GM18526 (cell line): ENCODE results near the gene QRFP.

Source experiments
- POLR2A ChIP-seq: IDR thresholded peaks from 3 replicates; pipeline ENCODE4 v1.6.1; 2011; ENCODE audit not compliant: insufficient read length; ENCODE audit errors: extremely low read depth

QRFP gene

DNA sequence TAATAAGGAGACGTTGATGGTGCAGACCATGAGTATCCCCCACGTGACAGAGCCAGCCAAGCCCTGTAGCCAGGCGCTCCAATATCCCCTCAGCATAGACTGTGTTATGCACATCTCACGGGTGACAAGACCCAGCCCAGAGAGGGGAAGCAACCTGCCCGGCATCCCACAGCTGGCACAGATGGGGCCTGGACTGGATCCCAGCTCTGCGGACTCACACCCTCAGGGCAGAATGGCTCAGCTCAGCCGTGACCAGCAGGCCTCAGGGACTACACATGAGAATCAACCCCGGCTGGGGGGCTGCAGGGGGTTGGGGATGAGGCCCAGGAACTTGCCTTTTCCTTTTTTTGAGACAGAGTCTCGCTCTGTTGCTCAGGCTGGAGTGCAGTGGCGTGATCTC, 30.7 kb upstream of the QRFP start:
- TF ChIP-seq POLR2A = no peak

DNA sequence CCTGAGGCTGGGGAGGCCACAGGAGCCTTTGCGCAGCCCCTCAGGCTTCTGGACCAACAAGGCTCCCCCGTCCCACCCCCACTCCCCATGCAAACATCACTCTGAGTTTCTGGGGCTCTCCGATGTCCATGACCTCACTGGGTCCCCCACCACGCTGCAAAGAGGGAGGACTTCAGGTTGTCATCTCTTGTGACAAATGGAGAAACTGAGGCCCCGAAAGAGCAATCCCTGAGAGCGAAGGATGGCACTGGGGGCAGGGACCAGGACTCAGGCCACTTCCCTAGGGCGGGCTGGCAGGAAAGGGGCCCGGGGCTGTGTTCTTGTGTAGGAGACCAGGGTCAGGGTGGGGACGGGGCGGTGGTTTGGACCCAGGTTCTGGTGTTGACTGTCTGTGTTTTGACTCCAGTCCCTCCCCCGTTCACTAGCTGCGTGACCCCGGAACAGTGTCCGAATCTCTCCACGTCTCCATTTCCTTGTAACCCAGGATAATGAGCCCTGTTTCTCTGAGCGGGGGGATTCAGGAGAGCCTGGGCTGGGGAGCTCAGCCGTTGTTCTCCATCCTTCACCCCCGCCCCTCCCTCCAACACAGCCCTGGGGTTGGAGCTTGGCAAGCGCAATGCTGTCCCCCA, 28.6 kb upstream of the QRFP start:
- no peak for TF ChIP-seq POLR2A

DNA sequence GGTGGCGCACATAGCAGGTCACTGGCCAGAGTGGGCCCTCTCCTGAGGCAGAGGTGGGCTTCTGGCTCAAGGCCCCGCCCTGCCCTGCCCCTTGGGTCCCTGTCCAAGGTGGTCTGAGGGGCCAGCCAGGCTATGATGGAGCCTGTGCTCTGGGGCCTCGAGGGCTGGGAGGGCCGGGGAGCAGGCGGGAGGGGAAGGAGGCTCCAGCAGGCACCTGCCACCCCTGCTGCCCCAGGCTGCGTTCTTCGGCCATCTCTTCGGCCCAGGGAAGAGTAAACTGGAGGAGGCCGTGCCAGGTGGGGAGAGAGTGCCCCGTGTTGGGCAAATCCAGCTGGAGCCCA, 27.8 kb upstream of the QRFP start:
- no peak for TF ChIP-seq POLR2A

DNA sequence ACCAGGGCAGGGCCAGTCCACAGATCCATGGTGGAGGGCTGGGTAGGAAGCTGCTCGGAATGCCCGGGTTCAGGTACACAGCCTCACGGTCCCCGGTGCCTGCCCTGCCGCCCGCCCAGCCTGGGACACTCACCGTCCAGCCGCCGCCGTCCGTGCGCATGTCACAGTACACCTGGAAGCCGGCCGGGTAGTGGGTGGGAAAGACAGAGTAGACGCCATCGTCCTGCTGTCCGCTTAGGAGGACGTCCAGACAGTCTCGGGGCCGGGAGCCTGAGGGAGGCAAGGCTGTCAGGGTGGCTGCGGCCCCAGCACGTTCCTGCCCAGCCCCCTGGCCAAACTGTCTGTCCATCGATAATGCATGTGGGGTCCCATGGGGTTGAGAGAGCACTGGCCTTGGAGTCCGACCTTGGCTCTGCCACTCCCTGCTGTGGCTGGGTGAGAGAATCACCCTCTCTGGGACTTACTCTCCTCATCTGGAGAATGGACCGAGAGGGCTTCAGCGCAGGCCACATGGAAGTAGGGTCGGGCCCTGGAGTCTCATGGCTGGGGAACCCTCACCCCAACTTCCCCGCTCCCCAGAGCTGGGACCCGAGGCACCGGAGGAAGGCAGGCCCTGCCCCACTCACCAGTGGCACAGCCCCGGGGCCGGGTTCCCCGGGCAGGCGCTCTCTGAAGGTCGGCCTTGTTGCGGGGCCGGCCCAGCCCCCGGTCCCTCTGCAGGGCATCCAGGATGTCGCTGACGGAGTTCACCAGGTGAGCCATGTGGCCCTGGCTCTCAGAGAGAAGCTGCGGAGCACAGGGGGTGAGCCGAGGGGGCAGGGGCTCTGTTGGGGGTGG, 27.2 kb upstream of the QRFP start:
- TF ChIP-seq POLR2A = no peak

DNA sequence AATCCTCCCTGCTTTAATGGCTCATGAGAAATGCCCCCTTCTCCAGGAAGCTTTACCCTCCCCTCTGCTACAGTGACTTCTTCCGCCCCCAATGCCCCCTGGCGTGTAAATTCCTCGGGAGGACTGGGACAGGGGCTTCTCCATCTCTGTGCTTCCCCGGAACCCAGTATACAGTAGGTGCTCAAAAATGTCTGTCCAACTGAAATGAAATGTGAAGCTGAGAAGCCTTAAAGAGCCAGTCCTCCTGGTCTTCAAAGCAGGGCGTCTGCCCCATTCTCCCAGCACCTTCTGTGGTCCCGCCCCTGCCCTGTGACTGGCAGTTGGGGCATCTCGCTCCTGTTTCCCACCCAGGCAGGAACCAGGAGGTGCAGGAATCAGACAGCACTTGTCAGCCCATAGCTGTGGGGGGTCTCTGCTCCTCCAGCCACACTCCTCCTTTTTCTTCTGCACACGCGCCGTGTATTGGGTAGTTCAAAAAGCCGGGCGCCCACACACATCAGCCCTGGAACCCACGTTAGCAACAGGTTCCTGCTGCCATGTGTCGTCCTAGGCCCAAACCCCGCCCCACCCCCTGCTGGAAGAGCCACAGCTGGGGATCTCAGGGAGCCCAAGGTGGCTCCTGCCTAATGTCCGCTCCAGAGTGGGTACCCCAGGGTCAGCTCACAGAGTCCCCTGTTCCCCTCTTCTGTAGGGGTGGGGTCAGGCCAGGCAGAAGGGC, 26.4 kb upstream of the QRFP start:
- no peak for TF ChIP-seq POLR2A

DNA sequence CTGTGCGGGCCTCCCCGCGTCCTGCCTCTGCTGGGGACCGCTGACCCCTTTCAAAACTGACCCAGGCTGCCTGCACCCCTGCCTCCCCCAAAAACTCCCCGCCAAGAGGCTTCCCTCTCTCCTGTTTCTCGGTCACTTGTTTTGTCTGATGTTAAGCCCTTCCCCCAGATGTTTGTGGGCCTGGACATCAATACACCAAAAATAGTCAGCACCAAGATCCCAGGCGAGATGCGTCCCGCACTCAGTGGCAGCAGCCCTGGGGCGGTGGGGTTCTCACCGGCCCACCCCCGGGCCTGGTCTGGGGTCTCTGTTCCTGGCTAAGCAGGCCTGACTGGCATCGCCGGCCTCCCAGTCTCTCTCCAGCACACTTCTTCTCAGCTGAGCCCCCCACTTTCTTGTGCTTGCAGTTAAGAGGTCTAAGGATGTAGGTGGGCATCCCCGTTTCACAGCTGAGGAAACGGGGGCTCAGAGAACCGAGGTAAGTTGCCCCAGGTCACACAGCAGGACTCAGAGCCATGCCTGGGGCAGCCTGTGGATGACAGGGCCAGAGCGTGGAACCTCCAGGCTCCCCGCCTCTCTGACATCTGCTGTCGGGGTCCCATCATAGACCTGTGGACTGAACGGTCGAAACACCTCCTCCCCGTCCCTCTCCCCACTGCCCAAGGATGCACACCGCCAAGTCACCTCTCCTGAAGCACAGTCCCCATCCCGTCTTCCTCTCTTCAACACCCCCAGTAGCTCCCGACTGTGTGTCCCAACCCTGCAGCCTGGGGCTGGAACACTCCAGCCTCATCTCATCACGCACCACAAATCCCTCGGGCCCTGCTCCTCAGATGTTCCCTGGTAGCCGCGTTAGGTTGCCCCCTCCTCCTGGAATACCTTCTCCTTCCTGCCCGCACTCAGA, 25.6 kb upstream of the QRFP start:
- TF ChIP-seq POLR2A = no peak

DNA sequence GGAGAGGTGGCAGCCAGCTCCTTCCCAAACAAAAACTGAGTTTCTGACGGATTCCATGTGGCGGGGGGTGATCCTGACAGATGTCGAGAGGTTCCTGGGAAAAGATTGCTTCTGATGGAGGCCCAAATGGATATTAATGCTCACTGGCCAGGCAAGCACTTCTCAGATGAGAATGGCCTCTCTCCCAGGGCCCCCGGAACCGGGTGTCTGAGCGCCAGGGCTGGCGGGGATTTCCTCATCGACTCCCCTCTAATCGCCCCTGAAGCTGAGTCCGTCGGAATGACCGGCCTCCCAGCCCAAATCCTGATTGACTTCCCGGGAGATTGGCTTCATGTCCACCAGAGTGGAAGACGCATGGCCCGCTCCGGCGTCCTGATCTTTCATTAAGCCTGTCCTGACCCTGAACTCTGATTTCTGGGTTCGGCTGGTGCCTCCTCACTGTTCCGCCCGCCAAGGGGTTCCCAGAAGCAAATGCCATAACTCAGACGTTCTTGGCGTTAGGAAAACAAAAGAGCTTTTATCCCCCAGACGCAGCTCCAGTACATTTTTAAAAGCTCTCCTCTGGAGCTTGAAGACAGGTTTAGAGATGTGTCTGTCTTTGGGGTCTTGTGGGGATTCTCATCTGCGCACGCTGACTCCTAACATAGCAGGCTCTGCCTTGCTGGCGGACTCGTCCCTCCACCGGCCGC, 24.8 kb upstream of the QRFP start:
- no peak for TF ChIP-seq POLR2A

DNA sequence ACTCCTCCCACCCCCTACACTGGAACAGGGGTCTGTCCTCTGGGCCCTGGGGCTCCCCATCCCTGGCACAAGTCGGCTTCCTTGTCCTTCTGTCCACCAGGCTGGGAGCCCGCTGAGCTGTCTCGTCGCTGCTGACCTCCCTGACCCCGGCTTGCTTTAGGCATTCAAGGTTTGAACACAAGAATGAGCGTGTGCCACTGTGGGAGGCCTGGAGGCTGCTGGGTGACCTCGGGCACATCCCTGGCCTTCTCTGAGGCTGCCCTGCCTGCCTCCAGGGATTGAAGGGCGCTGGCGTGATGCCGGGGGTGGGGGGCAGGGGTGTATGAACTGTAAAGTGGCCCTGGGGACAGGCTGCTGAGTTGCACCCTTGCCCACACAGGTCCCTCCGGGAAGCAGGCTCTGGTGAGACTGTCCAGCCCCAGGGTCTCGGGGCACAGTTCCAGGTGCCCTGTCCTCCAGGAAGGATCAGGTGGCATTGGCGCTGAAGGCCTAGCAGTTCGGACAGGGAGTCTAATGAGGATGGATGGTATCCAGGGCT, 24.2 kb upstream of the QRFP start:
- TF ChIP-seq POLR2A = no peak

DNA sequence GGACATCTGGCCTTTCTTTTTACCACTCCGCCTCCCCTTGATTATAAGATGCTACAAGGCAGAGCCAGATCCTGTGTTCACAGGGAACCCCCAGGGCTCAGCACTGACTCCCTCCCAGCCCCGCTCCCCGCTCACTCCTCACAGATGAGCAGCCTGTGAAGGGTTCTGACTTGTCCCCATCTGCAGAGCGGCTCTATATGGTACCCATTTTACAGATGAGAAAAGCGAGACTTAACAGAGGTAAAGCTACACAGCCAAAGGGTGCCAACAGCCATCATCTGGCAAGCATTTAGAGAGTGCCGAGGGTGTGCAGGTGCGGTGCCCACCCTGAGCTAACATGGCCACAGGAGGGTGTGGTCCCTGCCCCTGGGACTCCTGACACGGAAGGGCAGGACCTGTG, 23.6 kb upstream of the QRFP start:
- TF ChIP-seq POLR2A = no peak

DNA sequence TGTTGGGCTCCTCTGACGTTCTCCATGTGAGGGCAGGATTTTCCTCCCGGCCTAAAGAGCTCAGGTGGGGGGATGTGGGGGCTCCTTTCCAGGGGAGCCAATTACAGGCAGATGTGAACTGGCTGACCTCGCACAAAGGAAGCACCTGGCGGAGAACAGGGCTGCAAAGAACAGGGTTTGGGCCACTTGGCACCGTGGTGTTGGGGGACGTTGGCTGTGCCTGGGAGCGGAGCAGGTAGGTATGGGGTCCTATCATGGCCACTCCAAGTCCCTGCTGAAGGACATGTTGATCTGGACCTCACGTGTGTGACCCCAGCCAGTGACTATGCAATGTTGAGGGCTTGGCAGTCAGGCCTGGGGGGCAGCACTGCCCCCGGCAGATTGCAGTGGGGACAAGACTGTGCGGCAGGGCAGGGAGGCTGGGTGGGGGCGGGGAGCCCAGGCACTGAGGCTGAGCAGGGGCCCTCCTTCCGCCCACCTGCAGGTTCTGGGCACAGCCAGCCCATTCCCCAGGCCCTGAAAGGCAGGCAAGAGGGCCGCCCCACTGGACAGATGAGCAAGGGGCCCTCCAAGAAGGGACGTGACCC, 23.0 kb upstream of the QRFP start:
- TF ChIP-seq POLR2A = no peak

DNA sequence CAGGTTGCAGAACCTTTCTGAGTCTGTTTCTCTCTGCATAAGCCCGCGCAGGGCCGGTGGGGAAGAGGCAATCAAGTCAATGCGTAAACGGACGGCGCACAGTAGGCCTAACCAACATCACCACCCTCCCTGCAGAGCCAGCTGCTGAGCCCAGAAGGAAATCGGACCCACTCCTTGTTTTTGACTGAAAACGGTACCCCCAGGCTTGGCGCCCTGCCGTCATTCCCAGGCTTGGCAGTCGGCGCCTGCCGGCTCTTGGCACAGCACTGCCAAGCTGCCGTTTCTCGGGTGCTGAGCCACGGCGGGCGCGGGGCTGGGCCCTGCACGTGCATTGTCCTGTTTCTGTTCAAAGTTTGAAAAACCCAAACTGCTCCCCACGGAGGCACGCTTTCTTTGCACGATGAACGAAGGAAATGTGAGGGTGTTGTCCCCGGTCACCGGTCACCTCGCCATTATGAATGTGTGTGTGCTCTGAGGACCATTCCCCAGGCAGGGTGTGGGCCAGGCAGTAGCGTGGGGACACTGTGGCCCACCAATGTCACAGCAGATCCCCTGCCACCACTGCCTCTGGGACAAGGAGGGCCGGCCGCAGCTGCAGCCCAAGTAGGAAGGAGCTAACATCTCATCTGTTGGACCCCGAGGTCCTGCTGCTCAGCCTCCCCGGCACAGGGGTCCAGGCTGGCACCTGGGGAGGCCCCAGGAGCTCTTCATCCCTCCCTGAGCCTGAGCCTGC, 22.4 kb upstream of the QRFP start:
- no peak for TF ChIP-seq POLR2A

DNA sequence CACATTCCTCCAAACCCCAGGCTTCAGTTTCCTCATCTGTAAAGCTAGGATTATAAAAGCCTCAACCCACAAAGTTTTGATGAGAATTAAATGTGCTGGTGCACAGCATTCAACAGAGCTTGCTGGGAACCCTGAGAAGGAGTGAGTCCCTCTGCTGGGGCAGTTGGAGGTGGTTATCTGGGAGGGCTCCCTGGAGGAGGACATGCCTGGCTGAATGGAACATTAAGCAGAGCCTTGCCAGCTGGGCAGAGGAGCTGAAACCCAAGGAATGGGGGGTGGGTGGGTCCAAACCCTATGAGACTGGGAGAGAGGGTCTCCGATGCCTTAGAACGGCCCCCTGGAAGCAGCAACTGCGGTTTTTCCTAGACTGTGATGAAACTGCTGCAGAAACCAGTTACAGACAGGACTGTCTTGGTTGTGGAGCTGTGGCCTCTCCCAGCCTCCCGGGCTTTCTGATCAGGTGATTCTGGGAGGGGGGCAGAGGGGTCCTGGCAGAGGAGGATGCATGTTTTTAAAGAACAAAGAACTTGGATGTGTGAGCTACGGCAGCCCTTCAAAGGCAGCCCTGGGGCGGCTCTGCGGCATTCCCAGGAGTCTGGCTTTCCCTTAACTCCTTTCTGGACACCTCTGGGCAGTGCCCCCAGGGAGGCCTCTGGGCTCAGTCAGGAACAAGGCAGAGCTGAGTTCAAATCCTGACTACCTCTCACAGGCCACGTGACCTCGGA, 21.7 kb upstream of the QRFP start:
- TF ChIP-seq POLR2A = no peak
